H1 (cell line): ENCODE data around the gene ST6GALNAC5. TPM values are rescaled to one million over a fixed set of nuclear protein-coding genes. Genes with fewer than 3 reads are reported as not detected.

Source experiments
- CTBP2 ChIP-seq: IDR thresholded peaks from 2 replicates; pipeline ENCODE4 v1.7.0; 2011; ENCODE audit warnings: borderline replicate concordance, mild to moderate bottlenecking, moderate library complexity, mixed read lengths, low read length; ENCODE audit not compliant: insufficient read depth, insufficient read length
- EP300 ChIP-seq, 2 experiments: IDR thresholded peaks; 1 replicate in 1 of 2; 2 replicates in 1 of 2; pipeline ENCODE4 v1.6.1; 2011 to 2012; ENCODE audit warnings: low read depth in 2 of 2, low read length in 2 of 2, mild to moderate bottlenecking in 2 of 2, borderline replicate concordance in 1 of 2, inconsistent platforms in 1 of 2, moderate library complexity in 1 of 2
- PHF8 ChIP-seq: fragments of 200-600 bp; sonication (generic); conservative IDR thresholded peaks from 2 replicates; pipeline ENCODE4 v1.7.1; 2012; ENCODE audit warnings: low read depth, mild to moderate bottlenecking, inconsistent platforms, low read length, moderate library complexity
- TCF12 ChIP-seq: IDR thresholded peaks from 2 replicates; pipeline ENCODE4 v1.6.1; 2011; ENCODE audit warnings: low read depth, mild to moderate bottlenecking, low read length
- polyA plus RNA-seq, 7 experiments: library from polyadenylated mRNA; depleted of rRNA in 3 of 7; stranded (reverse) in 5 of 7; unstranded in 2 of 7; fragments of >200 nt in 5 of 7; fragments of 200-250 nt in 2 of 7; gene quantifications; 1 replicate in 5 of 7; 2 replicates in 1 of 7; 4 replicates in 1 of 7; pipeline versions ENCODE4 v1.2.1 to v1.2.3, GENCODE V29; 2011 to 2013; ENCODE audit warnings: missing spikeins in 2 of 7, mixed read lengths in 2 of 7
- total RNA-seq: library from RNA; stranded (reverse); fragmentation: NEBNext Ultra II Directional; extraction: Animal tissue kit (Norgen Biotek cat#: 25700); gene quantifications from 2 replicates; pipeline ENCODE4 v1.2.1, GENCODE V29; 2021
- TF ChIP-seq, protein P1 (sequence below): IDR thresholded peaks from 2 replicates; pipeline ENCODE4 v1.6.1; 2012; ENCODE audit warnings: inconsistent platforms

ST6GALNAC5 gene
- total and polyA plus RNA-seq, 2 of the 8 experiments (the other 6 are each of a cell fraction or from before 2014, with no cell fraction given): 6.2 to 7.3 TPM

DNA sequence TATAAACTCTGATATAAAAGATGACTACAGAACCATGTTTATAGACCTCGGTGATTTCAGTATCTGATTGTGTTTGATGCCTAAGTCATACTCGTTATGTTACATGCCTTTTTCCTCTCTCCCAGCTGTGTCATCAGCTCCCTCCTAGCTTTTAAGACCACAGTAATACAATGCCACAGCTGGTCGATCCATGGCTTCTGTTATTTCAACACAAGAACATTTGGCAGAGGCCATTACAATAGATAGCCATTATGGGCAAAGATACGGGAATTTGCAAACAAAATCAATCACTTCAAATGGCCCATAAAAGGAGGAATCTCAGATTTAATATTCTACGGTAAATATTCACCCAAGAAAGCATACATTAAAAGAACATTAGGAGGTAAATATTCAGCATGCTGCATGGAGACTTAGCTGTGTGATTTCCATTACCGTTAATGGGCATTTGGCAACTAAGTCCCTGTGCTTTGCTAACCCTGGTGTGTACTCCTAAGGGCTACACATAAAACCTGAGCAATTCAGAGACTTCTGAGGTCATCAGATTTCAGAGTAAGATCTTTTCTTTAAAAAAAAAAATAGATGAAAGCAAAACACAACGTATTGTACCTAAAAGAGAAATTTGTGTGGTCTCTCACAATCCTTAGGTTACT is 198.5 kb downstream of the ST6GALNAC5 start (continued):
- TF ChIP-seq, protein P1, sequence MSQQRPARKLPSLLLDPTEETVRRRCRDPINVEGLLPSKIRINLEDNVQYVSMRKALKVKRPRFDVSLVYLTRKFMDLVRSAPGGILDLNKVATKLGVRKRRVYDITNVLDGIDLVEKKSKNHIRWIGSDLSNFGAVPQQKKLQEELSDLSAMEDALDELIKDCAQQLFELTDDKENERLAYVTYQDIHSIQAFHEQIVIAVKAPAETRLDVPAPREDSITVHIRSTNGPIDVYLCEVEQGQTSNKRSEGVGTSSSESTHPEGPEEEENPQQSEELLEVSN: no peak
- no peak for TF ChIP-seq EP300 (IDR thresholded peaks at IDR 0.05; ENCODE audit: borderline replicate concordance in 1 of 2, low read depth in 2 of 2, low read length in 2 of 2)
- no peak for TF ChIP-seq CTBP2
- TF ChIP-seq TCF12: no peak
- TF ChIP-seq PHF8: no peak
